Keratinocyte (primary cell): Measurements from ENCODE around the gene GADD45B. TPM values are rescaled to one million over a fixed set of nuclear protein-coding genes. Genes with fewer than 3 reads are reported as not detected.

Experiments used
- DNase-seq: peaks from one replicate; pipeline ENCODE4 v3.0.0-alpha.2; 2011; ENCODE audit warnings: low read depth, missing footprints, low spot score
- FAIRE-seq: peaks from 2 replicates; lab custom pipeline; 2011; peaks lifted over from hg19 to GRCh38; lab: Jason Lieb, UNC
- H2AFZ ChIP-seq: 2 replicates; pipeline ENCODE4 v1.6.0; 2012; ENCODE audit warnings: low read length, control low read depth, inconsistent platforms; ENCODE audit not compliant: control insufficient read depth
- H3K27ac ChIP-seq: 2 replicates; pipeline ENCODE4 v1.5.1; 2011; ENCODE audit warnings: low read length; ENCODE audit not compliant: control insufficient read depth, insufficient read depth
- H3K27me3 ChIP-seq: 3 replicates; pipeline ENCODE4 v1.6.0; 2011; ENCODE audit warnings: low read length; ENCODE audit not compliant: control insufficient read depth, insufficient read depth; ENCODE audit errors: extremely low read depth
- H3K36me3 ChIP-seq, 2 experiments: 2 replicates in 1 of 2; 3 replicates in 1 of 2; pipeline ENCODE4 v1.5.1; 2011; ENCODE audit warnings: low read length in 2 of 2, mild to moderate bottlenecking in 1 of 2; ENCODE audit not compliant: control insufficient read depth in 2 of 2, insufficient read depth in 2 of 2; ENCODE audit errors: extremely low read depth in 1 of 2
- H3K4me1 ChIP-seq: 3 replicates; pipeline ENCODE4 v1.5.1; 2011; ENCODE audit warnings: low read length; ENCODE audit not compliant: control insufficient read depth, insufficient read depth; ENCODE audit errors: extremely low read depth
- H3K4me2 ChIP-seq: 3 replicates; pipeline ENCODE4 v1.6.0; 2011; ENCODE audit warnings: low read depth, low read length; ENCODE audit not compliant: control insufficient read depth, insufficient read depth; ENCODE audit errors: extremely low read depth
- H3K4me3 ChIP-seq, 3 experiments: fragments of 200-600 bp in 1 of 3; sonication (generic) in 1 of 3; 2 replicates in 2 of 3; 3 replicates in 1 of 3; pipeline ENCODE4 v1.5.1; 2011 to 2016; ENCODE audit warnings: low read length in 3 of 3, mild to moderate bottlenecking in 3 of 3, control low read depth in 2 of 3, inconsistent platforms in 1 of 3, low read depth in 1 of 3, mixed read lengths in 1 of 3, mixed run types in 1 of 3, moderate library complexity in 1 of 3; ENCODE audit not compliant: control insufficient read depth in 2 of 3, insufficient read depth in 2 of 3; ENCODE audit errors: extremely low read depth in 1 of 3
- H3K79me2 ChIP-seq: 2 replicates; pipeline ENCODE4 v1.6.0; 2012; ENCODE audit warnings: low read length; ENCODE audit not compliant: control insufficient read depth, insufficient read depth
- H3K9ac ChIP-seq: 3 replicates; pipeline ENCODE4 v1.6.0; 2011; ENCODE audit warnings: low read length; ENCODE audit not compliant: control insufficient read depth, insufficient read depth; ENCODE audit errors: extremely low read depth
- H3K9me1 ChIP-seq: 3 replicates; pipeline ENCODE4 v1.6.0; 2011; ENCODE audit warnings: low read length; ENCODE audit not compliant: control insufficient read depth, insufficient read depth; ENCODE audit errors: extremely low read depth
- H3K9me3 ChIP-seq: 2 replicates; pipeline ENCODE4 v1.5.1; 2012; ENCODE audit warnings: low read depth, low read length; ENCODE audit not compliant: control insufficient read depth
- H4K20me1 ChIP-seq: 3 replicates; pipeline ENCODE4 v1.6.0; 2011; ENCODE audit warnings: low read length; ENCODE audit not compliant: control insufficient read depth, insufficient read depth; ENCODE audit errors: extremely low read depth
- CTCF ChIP-seq, 3 experiments: IDR thresholded peaks in 1 of 3; conservative IDR thresholded peaks in 1 of 3; optimal IDR thresholded peaks in 1 of 3; 2 replicates in 2 of 3; 3 replicates in 1 of 3; pipeline versions ENCODE3 to v1.5.1; 2011; ENCODE audit warnings: low read length in 3 of 3, mild to moderate bottlenecking in 3 of 3, moderate library complexity in 2 of 3, control low read depth in 1 of 3, inconsistent platforms in 1 of 3; ENCODE audit not compliant: insufficient read depth in 2 of 3; ENCODE audit errors: extremely low read depth in 1 of 3
- EZH2 ChIP-seq: IDR thresholded peaks from one replicate; pipeline ENCODE4 v1.6.1; 2012; ENCODE audit warnings: inconsistent platforms, mild to moderate bottlenecking, low read length, moderate library complexity
- dilution Hi-C: fragments of 300-500 bp; cut with MboI; formaldehyde crosslinking; loops from one replicate; pipeline ENCODE4 v1.7.0; 2020; ENCODE audit warnings: low sequenced_read_pairs; ENCODE audit not compliant: extremely low pct_ligation_motif_present
- polyA plus RNA-seq, 5 experiments: library from polyadenylated mRNA; depleted of rRNA in 3 of 5; stranded (reverse) in 3 of 5; stranded (forward) in 1 of 5; unstranded in 1 of 5; fragments of >200 nt; gene quantifications; 1 replicate in 1 of 5; 2 replicates in 3 of 5; 3 replicates in 1 of 5; pipeline versions ENCODE4 v1.2.1 to v1.2.3, GENCODE V29; 2011 to 2012; ENCODE audit warnings: missing spikeins in 2 of 5, low read depth in 1 of 5, low replicate concordance in 1 of 5

Gene GADD45B
- polyA plus RNA-seq, 1 donor (not counting 4 experiments of a cell fraction or from before 2014, with no cell fraction given), result 20.6 TPM

GRCh38 chr19:2481466-2481865 is 5.5 kb downstream of the GADD45B start:
- H3K9me1 ChIP-seq, result no peaks in the 10 kb centered on the region
- DNase-seq, result no peak
- peaks cover 16% of the 10 kb centered on the region for H3K79me2 ChIP-seq
- no peak overlapping the region for H3K4me3 ChIP-seq
- dilution Hi-C loops, result no loop called here
- peaks cover 6% of the 10 kb centered on the region for H4K20me1 ChIP-seq
- H3K36me3 ChIP-seq, result peaks cover 5 to 8% of the 10 kb centered on the region in 2 experiments
- H3K4me2 ChIP-seq, result no peak overlapping the region
- H3K27ac ChIP-seq, result no peak overlapping the region
- H3K9ac ChIP-seq, result no peak overlapping the region
- TF ChIP-seq EZH2 (no peak), CTCF (optimal IDR thresholded peaks at IDR 0.05 in 1 of 3, IDR thresholded peaks at IDR 0.05 in 1 of 3, conservative IDR thresholded peaks at IDR 0.05 in 1 of 3; ENCODE audit: extremely low read depth in 1 of 3, insufficient read depth in 2 of 3, low read length in 3 of 3) (no peak)
- peaks cover 8% of the 10 kb centered on the region for H3K9me3 ChIP-seq
- H3K27me3 ChIP-seq, result no peaks in the 10 kb centered on the region
- no peak for FAIRE-seq
- no peak overlapping the region for H2AFZ ChIP-seq
- no peaks in the 10 kb centered on the region for H3K4me1 ChIP-seq

- H2AFZ ChIP-seq, result no peak overlapping the region
- no peak overlapping the region for H3K9ac ChIP-seq
- TF ChIP-seq CTCF (optimal IDR thresholded peaks at IDR 0.05 in 1 of 3, IDR thresholded peaks at IDR 0.05 in 1 of 3, conservative IDR thresholded peaks at IDR 0.05 in 1 of 3; ENCODE audit: extremely low read depth in 1 of 3, insufficient read depth in 2 of 3, low read length in 3 of 3) (no peak), EZH2 (no peak)
- DNase-seq, result no peak
- H3K79me2 ChIP-seq, result peaks cover 5% of the 10 kb centered on the region
- H3K9me1 ChIP-seq, result no peaks in the 10 kb centered on the region
- no peak overlapping the region for H3K27ac ChIP-seq
- peaks cover 8% of the 10 kb centered on the region for H3K9me3 ChIP-seq
- no peak overlapping the region for H3K4me2 ChIP-seq
- FAIRE-seq, result no peak
- H3K36me3 ChIP-seq, result peaks cover 4 to 5% of the 10 kb centered on the region in 2 experiments
- H3K27me3 ChIP-seq, result no peaks in the 10 kb centered on the region
- no peak overlapping the region for H3K4me3 ChIP-seq
- peaks cover 2% of the 10 kb centered on the region for H4K20me1 ChIP-seq
- H3K4me1 ChIP-seq, result no peaks in the 10 kb centered on the region
- dilution Hi-C loops, result no loop called here
Observed at GRCh38 chr19:2482354-2483038, 6.6 kb downstream of the GADD45B start.
